Middle frontal gyrus (tissue), 1 donor: ENCODE measurements around the gene EMC6.

Experiments used
- DNase-seq: peaks from one replicate; pipeline ENCODE4 v3.0.0-alpha.2; 2015; ENCODE audit warnings: low spot score; ENCODE audit errors: extremely low spot score

Gene EMC6

DNA sequence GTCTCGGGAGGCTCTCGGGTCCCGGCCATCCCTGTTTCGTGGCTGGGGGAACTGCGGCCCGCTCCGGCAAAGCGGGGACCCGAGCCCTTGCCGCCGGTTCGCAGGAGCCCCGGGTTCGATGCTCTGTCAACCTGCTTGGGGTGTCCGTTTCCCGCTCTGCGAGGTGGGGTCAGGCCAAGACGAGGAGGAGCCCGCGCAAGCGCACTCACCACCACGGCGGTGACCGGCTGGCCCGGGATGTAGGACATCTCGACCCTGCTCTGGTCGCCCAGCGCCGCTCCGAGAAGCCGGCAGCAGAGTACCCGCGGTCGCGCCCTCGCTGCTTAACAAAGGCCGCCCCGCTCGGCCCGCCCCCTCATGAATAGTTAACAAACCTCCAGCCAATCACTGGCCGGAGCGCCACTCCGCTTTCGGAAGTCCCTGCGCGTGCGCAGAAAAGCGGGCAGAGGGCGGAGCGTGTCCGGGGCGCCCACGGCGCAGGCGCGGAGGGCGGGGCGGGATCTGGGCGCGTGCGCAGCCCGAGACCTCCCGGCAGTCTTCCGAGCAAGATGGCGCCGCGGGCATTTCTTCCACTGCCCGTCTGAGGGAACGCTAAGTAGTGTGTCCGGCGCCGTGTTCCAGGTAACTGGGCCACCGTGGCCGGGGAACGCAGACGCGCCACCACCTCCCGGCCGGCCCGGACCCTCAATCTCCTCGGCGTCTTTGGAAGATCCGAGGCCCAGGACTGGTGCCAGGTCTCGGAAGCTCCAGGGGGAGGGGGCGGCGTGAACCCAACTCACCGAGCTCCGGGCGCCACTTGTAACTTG, at the start of gene EMC6, which contains the start of gene TAX1BP3:
TSS of gene EMC6 (plus strand) at position 534 of the 806 bp plus-strand sequence. CDS start 335 bp downstream, outside the sequence.
TSS of gene TAX1BP3 (minus strand) at position 300 of the 806 bp plus-strand sequence. CDS start at position 248, 52 bp downstream.
- DNase-seq, result peak; percentile 95

DNA sequence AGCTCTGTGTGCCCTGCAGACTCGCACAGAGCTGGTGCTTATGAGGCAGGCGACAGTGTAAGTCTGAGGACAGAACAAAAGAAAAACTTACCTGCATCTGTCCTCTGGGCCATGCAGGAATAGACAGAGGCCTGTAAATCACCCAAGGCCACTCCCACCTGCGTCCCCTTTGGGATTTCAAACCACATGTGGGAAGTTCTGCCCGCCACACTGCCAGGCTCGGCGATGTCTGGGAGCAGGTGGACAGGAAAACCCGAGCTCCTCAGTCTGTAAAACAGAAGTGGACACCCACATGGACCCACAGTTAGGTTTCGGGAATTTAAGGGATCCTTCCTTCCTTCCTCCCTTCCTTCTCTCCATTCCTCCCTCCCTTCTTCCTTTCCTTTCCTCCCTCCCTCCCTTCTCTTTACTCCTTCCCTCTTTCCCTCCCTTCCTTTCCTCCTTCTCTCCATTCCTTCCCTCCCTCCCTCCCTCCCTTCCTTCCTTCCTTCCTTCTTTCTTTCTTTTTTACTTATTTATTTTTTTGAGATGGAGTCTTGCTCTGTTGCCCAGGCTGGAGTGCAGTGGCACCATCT, 47.4 kb upstream of the EMC6 start:
- no peak for DNase-seq

DNA sequence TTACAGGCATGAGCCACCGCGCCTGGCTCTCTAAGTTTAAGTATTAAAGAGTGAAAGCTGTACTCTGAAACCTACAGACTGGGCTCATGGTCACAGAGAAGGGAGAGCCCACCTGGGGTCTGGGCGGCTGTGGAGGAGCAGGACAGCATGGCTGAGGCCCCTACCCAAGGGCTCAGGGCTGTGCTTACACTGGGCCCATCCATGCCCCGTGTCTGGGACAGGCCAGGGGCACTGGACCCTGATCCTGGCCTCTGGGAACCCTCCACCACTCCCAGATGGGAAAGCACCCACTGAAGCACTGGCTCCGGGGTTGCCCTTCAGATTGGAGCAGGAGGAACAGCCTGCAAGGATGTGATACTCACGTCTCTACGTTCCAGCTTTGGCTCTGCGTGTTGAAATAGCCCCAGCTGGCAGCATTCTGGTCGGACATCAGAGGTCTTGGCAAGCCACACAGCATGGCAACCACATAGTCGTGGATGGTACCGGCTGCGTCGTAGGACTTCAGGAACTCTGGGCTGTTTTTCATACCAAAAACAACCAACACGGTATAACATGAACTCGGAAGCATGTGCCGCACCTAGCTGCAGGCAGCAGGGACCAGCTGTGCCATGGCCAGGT, 45.5 kb upstream of the EMC6 start:
- no peak for DNase-seq

DNA sequence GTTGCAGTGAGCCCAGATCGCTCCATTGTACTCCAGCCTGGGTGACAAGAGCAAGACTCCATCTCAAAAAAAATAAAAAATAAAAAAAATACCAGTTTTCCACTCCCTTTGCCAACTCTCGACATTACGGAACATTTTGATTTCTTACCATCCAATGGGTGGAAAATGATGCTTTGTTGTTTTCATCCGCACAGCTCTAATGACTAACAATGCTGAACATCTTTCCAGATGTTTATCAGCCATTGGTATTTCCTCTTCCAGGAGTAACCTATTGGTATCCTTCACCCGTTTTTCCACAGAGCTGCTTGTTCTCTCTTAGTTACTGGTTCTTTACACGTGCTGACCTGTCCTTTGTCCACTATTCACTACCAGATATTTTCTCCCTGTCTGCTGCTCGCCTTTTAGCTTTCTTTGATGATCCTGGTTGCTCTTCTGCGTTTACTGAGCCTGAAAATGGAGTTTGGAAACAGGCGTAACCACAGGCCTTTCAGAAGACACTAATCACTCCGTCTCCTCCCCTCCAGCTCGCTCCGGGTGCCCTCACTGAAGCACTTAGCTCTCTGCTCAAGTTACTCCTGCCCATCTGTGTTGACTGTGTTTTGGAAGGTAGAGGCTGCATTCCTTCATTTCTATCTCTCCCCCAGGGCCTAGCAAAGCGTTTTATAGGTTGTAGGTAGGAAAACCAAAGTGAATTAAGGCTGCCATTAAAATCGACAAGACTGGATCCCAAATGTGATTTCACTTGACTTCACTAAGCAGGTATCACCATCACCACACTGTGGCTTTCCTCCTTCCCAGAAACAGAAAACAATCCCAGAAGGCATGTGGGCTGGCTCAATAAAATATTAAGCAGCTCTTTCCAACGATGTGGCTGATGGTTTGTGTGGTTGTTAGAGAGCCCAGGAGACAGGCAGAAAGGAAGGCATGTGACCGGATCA, 41.5 kb upstream of the EMC6 start:
- no peak for DNase-seq

DNA sequence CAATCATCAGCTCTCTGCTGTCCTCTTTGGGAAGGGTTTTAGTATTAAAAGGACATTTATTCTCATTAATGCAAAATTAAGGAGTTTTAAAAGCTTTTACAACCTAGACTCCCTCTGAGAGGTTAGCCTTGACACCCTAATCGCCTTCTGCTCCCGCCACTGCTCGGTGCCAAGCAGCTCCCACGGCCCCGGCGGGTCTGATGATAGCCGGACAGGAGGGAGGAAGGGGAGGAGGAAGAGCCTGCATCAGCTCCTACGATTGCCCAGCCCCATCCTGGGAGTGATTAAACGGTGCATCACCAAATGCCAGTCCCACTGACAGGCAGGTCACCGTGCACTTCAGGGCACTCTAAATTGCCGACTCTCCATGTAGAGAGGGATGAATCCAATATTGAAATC, 40.8 kb upstream of the EMC6 start:
- DNase-seq, result no peak

DNA sequence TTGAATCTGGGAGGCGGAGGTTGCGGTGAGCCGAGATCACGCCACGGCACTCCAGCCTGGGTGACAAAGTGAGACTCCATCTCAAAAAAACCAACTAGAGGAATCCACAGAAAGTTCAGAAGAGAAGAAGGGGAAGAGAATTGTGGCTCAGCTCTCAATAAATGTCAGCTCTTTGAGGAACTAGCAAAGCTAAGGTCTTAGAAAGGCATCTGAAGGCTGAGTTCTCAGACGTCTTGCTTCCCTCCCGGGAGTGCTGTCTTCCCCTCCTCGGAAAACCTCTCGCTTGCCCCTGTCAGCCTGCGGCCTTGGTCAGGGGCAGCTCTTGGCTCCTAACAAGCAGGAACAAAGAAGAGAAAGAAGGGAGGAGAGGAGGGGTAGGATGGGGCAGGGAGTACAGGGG, 37.8 kb upstream of the EMC6 start:
- DNase-seq, result no peak

DNA sequence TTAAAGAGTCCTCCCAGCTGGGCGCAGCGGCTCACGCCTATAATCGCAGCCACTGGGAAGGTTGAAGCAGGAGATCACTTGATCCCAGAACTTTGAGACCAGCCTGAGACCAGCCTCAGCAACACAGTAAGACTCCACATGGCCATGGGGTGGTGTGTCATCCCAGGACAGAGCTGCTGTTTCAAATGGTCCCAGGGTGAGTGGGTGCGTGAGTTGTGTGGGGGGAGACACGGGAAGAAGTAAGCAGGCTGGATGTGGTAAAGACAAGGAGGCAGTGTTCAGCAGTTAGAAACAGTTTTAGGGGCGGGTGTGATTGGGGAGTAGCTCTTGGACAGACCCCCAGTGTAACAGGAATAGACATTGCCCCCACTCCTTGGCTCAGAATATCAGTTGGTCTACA, 36.3 kb upstream of the EMC6 start:
- DNase-seq, result no peak

DNA sequence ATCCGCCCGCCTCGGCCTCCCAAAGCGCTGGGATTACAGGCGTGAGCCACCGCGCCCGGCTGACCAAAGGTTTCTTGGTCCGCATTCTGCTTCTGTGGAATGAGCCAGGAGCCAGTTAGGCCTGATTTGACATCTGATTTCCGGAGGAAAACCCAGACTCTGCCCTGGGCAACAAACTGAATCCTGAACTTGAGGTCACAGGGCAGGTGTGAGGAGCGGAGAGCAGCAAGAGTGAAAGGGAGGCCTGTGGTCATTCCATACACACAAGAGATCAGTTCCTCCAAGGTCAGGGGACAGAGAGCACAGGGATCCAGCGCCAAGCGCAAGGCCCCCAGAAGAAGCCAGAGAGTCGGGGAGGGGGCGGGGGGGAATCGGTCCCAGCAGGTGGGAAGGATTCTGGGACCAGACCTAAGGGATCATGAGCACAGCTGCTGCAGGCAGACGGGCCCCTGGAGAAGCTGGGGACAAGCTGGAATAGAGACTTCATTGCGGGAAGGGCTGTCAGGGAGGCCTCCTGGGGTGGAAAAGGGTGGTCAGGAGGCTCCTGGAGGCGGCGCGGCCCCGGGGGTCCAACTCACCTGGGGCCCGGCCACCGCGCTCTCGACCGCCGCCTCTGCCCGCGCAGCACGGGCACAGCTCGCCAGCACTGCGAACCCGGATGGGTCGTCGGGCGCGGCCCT, 33.0 kb upstream of the EMC6 start:
- no peak for DNase-seq

DNA sequence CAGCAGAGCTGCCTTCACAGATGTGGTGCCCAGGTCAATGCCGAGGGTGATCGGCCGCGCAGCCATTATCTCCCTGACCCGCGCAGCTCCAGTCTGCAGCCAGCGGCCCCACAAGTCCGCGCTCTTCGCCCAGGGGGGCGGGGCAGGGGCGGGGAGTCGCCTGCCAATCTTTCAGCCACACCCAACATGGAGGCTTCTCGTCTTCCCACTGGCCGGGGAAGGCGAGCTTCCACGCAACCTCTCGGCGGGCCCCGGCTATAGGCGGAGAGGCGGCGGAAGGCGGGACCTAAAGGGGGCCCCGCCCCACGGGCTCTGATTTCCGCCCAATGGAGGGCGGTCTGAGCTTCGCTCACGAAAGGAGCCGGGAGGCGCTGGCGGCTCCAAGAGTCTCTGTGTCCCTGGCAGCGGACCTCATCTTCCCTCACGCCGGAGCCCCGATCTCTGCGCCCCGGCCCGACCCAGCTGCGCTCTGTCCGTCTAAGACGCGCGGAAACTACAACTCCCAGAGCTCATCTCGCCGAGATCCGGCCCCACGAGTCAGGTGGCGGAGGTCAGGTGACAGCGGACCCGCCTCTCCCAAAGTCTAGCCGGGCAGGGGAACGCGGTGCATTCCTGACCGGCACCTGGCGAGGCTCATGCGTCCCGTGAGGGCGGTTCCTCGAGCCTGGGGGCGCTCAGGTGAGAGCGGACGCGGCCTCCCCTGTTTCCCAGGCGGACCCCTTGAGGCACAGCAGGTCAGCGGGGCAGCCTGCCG, 32.3 kb upstream of the EMC6 start, which contains the start of the genes CTNS and SHPK:
TSS of gene CTNS (plus strand) at position 607 of the 754 bp plus-strand sequence. CDS start 3,447 bp downstream, outside the sequence.
TSS of gene SHPK (minus strand) at position 97 of the 754 bp plus-strand sequence. CDS start at position 66, 31 bp downstream.
- DNase-seq, result peak; percentile 96

DNA sequence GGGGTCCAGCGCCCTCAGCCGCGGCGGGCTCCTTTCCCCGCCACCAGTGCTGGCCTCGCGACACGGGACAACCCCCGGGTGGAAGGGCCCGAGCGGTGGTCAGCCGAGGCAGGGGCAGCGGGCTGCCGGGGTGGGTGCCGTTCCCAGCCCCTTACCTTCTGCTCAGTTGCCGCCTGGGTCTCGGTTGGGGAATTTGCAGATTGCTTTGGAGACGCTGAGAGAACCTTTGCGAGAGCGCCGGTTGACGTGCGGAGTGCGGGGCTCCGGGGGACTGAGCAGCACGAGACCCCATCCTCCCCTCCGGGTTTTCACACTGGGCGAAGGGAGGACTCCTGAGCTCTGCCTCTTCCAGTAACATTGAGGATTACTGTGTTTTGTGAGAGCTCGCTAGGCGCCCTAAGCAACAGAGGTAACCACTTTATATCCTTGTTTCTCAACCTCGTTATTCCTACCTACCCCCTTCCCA, 31.7 kb upstream of the EMC6 start:
- no peak for DNase-seq

DNA sequence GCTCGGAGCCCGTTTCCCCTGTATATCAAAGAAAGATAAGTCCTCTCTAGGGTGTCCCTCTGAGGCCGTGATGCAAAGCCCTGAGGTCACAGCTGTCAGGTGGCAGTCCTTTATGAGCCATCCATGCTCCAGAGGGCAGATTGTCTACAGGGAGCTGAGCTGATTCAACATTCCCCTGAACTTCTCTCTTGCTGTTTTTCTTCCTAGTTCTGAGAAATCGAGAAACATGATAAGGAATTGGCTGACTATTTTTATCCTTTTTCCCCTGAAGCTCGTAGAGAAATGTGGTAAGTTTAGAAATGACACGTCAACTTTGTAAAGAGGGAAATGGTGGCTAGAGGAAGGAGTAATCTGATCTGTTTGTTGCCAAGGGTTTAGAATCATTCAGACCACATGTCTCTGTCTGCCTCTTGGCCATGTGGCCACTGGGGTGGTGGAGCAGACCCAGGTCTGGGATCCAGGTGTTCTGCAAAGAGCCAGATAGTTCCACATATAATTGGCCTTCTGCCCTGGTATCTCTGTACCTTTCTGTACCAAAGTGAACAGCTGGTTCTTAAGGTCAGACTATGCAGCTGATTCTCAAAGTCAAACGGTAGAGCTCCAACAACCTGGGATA, 28.5 kb upstream of the EMC6 start:
- no peak for DNase-seq

DNA sequence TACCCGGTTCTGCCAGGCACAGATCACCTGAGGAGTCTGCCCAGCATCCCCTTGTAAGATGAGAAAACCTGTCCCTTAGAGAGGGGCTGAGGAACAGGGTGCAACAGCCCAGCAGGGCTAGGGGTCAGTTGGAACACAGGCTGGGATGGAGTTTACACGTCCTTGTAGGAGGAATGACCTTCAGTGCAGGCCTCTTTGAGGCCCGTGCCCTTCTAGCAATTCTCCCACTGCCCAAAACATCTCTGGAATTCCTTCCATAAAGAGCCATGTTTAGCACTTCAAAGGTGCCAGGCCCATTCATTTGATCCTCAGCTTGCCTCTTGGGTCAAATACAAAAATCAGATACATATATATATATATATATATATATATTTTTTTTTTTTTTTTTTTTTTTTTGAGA, 27.6 kb upstream of the EMC6 start:
- no peak for DNase-seq

DNA sequence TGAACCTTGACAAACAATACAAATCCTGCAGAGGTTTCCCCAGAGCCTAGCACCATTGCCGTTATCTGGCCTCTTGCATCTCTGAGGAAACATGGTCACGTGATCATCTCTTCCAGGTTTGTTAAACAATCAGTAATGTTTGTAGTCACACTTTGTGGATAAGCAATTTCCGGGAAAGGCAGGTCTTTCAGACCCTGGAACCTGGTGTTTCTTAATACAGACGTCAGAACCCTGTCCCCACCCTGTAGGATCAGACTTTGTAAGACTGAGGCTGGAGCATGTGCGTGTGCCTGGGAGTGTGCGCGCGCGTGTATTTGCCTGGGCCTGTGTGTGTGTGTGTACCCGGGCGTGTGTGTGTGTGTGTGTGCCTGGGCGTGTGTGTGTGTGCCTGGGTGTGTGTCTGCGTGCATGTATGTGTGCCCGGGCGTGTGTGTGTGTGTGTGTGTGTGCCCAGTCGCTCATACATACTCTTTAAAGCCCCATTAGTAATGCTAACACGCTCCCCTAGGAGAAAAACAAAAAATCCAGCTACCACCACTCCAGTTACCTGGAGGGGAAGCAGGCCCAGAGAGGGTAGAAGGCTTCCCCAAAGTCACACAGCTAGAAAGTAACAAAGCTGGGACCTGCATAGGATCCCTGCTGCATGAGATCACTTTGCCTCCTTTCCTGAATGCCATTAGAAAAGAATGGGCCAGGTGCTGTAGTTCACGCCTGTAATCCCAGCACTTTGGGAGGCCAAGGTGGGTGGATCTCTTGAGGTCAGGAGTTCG, 26.7 kb upstream of the EMC6 start:
- no peak for DNase-seq

DNA sequence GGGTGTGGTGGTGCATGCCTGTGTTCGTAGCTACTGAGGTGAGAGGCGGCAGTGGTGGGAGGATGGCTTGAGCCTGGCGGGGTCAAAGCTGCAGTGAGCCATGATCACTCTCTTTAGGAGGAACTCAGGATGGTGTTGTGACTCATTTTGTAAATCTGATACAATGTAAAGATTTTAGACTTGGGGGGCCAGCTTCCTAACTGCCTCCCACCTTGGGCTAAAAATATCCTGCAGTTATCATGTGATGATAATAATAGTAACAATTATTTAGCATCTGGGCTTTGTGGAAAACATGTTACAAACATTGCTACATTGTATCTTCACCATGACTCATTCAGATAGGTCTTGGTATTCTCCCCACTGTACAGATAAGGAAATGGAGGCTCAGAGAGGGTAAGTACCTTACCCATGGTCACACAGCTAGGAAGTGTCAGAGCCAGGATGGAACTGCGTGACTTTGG, 24.7 kb upstream of the EMC6 start:
- no peak for DNase-seq

DNA sequence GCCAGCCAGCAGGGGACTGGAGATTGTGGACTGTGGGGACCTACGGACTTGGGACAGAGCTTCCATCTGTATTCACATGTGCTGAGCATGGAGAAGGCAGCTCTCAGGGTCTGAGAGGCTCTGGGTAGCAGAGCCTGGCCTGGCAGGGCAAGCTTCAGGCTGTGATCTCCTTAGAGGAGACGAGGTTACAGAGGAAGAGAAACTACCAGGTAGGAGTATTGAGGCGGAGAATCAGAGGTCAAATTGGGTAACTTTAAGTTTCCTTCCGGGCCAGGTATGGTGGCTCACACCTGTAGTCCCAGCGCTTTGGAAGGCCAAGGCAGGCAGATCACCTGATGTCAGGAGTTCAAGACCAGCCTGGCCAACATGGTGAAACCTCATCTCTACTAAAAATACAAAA, 23.3 kb upstream of the EMC6 start:
- DNase-seq, result no peak

DNA sequence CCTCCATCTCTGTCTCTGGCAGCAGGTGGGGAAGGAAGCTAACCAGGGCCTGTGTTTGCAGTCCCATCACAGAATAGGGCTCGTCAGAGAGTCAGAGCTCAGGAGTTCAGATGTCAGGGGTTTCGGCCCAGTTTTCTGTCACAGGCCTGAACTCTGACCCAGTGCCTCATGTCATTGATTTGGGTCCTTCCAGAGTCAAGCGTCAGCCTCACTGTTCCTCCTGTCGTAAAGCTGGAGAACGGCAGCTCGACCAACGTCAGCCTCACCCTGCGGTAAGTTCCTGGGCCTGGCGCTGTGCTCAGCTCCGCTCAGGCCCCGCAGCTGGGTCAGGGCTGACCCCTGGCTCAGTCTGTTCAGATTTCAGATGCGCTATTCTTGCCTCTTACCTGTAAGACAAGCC, 21.4 kb upstream of the EMC6 start:
- no peak for DNase-seq

DNA sequence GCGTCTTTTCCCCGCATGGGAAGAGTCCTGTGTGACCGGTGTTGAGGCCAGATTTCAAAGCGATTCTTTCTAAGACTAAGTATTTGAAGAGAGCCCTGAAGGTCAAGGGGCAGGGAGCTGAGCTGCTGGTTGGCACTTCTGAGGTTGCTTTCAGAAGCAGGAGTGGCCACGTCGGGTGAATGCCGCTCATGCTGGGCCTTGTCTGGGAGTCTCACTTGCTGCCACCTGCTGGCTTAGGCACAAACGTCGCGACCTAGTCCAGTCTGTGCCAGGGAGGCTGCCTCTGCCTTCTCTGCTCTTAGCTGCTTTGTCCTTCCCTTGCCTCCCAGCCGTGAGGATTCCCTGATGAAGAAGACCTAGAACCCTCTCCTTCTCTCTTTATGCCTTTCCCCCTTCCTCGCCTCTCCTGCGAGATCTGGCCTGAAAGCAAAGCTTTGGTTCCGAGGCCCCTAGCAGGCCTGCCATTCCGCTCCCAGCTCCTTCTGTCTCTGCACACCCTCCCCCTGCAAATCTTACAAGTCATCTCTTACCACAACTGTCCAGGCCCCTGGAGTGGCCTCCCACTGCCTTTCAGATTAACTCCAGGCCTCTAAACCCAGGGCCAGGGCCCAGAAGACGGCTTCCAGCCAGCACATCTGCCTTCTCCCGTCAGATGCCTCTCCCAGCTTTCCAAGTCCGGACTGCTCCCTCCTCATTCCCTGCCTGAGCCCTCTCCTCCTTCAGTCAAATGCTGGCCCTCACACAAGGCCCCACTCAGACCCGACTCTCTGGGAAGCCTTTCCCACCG, 20.6 kb upstream of the EMC6 start:
- DNase-seq, result peak; percentile 53

DNA sequence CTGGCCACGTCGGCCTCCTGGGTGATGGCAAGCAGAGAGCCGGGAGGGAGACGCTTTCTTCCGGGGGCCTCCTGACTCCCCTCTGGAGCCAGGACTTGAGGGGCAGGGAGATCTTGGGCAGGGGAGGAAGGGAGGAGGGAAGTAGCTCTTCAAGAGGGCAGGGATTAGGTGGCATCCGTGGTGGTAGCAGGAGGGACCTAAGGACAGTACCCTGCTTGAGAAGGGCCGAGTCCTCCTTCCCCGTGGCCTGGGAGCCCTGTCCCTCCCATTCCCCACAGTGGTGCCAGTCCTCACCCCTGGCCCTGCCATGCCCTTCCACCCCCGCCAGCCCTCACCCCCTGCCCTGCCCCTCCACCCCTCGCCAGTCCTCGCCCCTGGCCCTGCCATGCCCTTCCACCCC, 12.8 kb upstream of the EMC6 start:
- DNase-seq, result no peak
